A673 (cell line): ENCODE measurements around the gene CPB1. TPM values are rescaled to one million over a fixed set of nuclear protein-coding genes. Genes with fewer than 3 reads are reported as not detected.

Experiments
- BruUV-seq: library from RNA; stranded (reverse); fragments of 400-500 nt; replicated peaks from 2 replicates; lab custom pipeline; 2021; lab: Mats Ljungman, UMichigan
- CTCF ChIA-PET: fragments of 300-600 bp; sonication (Branson Sonifier 250); formaldehyde crosslinking; loops from one replicate; lab custom pipeline; 2022; ENCODE audit warnings: antibody characterized with exemption; lab: Charles Lee
- POLR2A ChIA-PET: fragments of 300-600 bp; sonication (Branson Sonifier 250); formaldehyde crosslinking; loops from one replicate; lab custom pipeline; 2022; ENCODE audit warnings: antibody characterized with exemption; ENCODE audit not compliant: low non-redundant PET; lab: Charles Lee
- DNase-seq: peaks from one replicate; pipeline ENCODE4 v3.0.0-alpha.2; 2015; ENCODE audit warnings: low spot score
- H3K27ac ChIP-seq: fragments of 200-600 bp; sonication (generic); 2 replicates; pipeline ENCODE4 v1.5.1; 2016; ENCODE audit warnings: mixed run types, low read depth, mild to moderate bottlenecking, mixed read lengths, antibody characterized with exemption, low read length; ENCODE audit not compliant: poor library complexity, severe bottlenecking
- H3K27me3 ChIP-seq: fragments of 200-600 bp; sonication (generic); replicated peaks from 2 replicates; pipeline ENCODE4 v1.6.1; 2017; ENCODE audit warnings: mixed run types, low read depth, mild to moderate bottlenecking, mixed read lengths, antibody characterized with exemption, low read length; ENCODE audit not compliant: insufficient read depth, poor library complexity
- H3K36me3 ChIP-seq: fragments of 200-600 bp; sonication (generic); 2 replicates; pipeline ENCODE4 v1.6.1; 2016; ENCODE audit warnings: mixed run types, mild to moderate bottlenecking, mixed read lengths, antibody characterized with exemption, low read length; ENCODE audit not compliant: insufficient read depth, poor library complexity, severe bottlenecking
- H3K4me1 ChIP-seq: fragments of 200-600 bp; sonication (generic); 2 replicates; pipeline ENCODE4 v1.6.1; 2017; ENCODE audit warnings: mixed run types, mild to moderate bottlenecking, mixed read lengths, antibody characterized with exemption, low read length; ENCODE audit not compliant: insufficient read depth, poor library complexity, severe bottlenecking
- H3K4me3 ChIP-seq: fragments of 200-600 bp; sonication (generic); 2 replicates; pipeline ENCODE4 v1.5.1; 2016; ENCODE audit warnings: low read depth, mixed run types, mild to moderate bottlenecking, mixed read lengths, low read length; ENCODE audit not compliant: poor library complexity, severe bottlenecking
- H3K9me3 ChIP-seq: fragments of 200-600 bp; sonication (generic); 2 replicates; pipeline ENCODE4 v1.6.1; 2016; ENCODE audit warnings: mixed run types, low read depth, mild to moderate bottlenecking, mixed read lengths, antibody characterized with exemption, low read length; ENCODE audit not compliant: poor library complexity, severe bottlenecking
- EZH2 ChIP-seq: fragments of 200-600 bp; sonication (generic); IDR thresholded peaks from 2 replicates; pipeline ENCODE4 v1.6.1; 2017; ENCODE audit warnings: borderline replicate concordance, low read depth, mild to moderate bottlenecking, mixed read lengths, antibody characterized with exemption, low read length; ENCODE audit not compliant: poor library complexity, severe bottlenecking
- intact Hi-C: fragments of 100-400 bp; cut with micrococcal nuclease; formaldehyde crosslinking; loops from one replicate; pipeline ENCODE4 v1.10.0; 2022; ENCODE audit not compliant: unreplicated experiment
- total RNA-seq: library from RNA; stranded (reverse); gene quantifications from 2 replicates; pipeline ENCODE4 v1.2.3, GENCODE V29; 2021
- TF ChIP-seq, protein P1 (sequence below): fragments of 300-800, 200-600 bp; sonication (generic); conservative IDR thresholded peaks from 2 replicates; pipeline ENCODE4 v1.5.1; 2017; ENCODE audit warnings: low read depth, mild to moderate bottlenecking, antibody characterized with exemption, low read length, moderate library complexity, mixed read lengths

The CPB1 gene
- total RNA-seq, 1 experiment from 2014 or later: not detected

DNA sequence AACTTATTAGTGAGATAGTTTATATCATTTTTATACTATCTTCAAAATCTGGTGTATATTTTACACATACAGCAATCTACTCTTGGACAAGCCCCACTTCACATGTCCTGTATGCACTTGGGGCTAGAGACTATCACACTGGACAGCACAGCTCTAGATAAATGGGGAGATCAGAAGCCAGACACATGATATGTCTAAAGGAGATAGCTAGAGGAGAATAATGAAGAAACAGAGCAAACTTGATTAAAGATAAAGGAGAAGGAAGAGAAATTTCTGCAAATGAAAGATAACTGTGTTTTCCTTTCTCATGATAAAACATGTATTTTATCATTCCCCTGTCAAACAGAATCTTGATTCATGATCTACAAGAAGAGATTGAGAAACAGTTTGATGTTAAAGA is 50.5 kb downstream of the CPB1 start:
- H3K27ac ChIP-seq: no peak overlapping the region
- no peak overlapping the region for H3K4me3 ChIP-seq
- BruUV-seq: no TSS peak
- ChIA-PET CTCF (no interaction called here), POLR2A (no interaction called here)
- intact Hi-C loops: no loop called here
- no peak for TF ChIP-seq EZH2
- TF ChIP-seq, protein P1, sequence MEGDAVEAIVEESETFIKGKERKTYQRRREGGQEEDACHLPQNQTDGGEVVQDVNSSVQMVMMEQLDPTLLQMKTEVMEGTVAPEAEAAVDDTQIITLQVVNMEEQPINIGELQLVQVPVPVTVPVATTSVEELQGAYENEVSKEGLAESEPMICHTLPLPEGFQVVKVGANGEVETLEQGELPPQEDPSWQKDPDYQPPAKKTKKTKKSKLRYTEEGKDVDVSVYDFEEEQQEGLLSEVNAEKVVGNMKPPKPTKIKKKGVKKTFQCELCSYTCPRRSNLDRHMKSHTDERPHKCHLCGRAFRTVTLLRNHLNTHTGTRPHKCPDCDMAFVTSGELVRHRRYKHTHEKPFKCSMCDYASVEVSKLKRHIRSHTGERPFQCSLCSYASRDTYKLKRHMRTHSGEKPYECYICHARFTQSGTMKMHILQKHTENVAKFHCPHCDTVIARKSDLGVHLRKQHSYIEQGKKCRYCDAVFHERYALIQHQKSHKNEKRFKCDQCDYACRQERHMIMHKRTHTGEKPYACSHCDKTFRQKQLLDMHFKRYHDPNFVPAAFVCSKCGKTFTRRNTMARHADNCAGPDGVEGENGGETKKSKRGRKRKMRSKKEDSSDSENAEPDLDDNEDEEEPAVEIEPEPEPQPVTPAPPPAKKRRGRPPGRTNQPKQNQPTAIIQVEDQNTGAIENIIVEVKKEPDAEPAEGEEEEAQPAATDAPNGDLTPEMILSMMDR: no peak
- H3K36me3 ChIP-seq: no peaks in the 10 kb centered on the region
- no peaks in the 10 kb centered on the region for H3K27me3 ChIP-seq
- no peaks in the 10 kb centered on the region for H3K9me3 ChIP-seq
- DNase-seq: no peak
- no peaks in the 10 kb centered on the region for H3K4me1 ChIP-seq

DNA sequence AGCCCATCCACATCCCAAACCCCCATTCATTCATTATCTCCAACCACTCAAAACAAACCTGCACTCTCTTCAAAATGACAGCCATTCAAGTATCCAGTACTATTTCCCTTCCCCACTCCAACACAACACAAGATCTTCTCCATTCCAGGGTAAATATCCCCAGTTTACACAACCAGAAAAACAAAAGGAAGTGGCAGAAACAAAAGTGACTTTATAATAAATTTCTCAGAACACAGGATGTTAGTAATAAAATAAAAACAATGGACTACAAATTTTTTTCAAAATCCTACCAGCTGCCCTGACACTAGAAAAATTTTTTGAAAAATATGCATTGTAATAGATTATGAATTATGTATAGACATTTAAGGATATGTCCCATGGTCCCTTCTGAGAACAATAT is 51.6 kb downstream of the CPB1 start:
- Histone ChIP-seq H3K36me3 (no peaks in the 10 kb centered on the region), H3K27me3 (no peaks in the 10 kb centered on the region), H3K9me3 (no peaks in the 10 kb centered on the region), H3K4me3 (no peak overlapping the region), H3K4me1 (no peaks in the 10 kb centered on the region), H3K27ac (no peak overlapping the region)
- CTCF ChIA-PET: no interaction called here
- no peak for DNase-seq
- BruUV-seq: no TSS peak
- no peak for TF ChIP-seq EZH2
- TF ChIP-seq, protein P1: no peak
- intact Hi-C loops: no loop called here
- POLR2A ChIA-PET: interaction anchor here (0.6 kb wide), 1 partner anchor 892 kb away, joined by 3 read pairs; no protein-coding TSS in a partner anchor

DNA sequence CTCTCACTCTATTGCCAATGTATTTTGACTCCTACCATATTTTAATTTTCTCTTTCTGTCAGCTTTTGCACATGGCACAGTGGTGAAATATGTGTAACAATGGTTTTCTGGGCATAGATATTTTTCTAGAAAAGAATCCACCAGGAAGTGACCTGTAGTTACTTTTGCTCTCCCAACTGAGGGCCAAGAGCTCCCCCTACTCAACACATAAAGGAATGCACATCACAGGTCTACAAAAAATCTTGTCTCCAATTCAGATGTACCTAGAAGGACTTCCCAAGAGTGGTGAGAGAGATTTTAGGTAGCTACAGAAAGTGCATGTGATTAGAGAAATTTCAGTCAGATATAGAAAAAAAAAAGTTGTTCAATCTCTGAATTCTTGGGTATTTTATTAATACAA is 53.1 kb downstream of the CPB1 start:
- no peak overlapping the region for H3K4me3 ChIP-seq
- no peaks in the 10 kb centered on the region for H3K4me1 ChIP-seq
- no peak overlapping the region for H3K27ac ChIP-seq
- ChIA-PET POLR2A (no interaction called here), CTCF (interaction anchor here (0.8 kb wide), 1 partner anchor 11 kb away, joined by 3 read pairs; no protein-coding TSS in a partner anchor)
- DNase-seq: peak; percentile 14
- no TSS peak for BruUV-seq
- H3K36me3 ChIP-seq: no peaks in the 10 kb centered on the region
- TF ChIP-seq, protein P1: peak; percentile 34
- no peak for TF ChIP-seq EZH2
- H3K9me3 ChIP-seq: no peaks in the 10 kb centered on the region
- intact Hi-C loops: no loop called here
- no peaks in the 10 kb centered on the region for H3K27me3 ChIP-seq
